DND-41 (cell line): ENCODE results near the gene CNTN5.

ENCODE experiments used
- CTCF ChIP-seq: IDR thresholded peaks from 2 replicates; pipeline ENCODE4 v1.5.1; 2012; ENCODE audit warnings: borderline replicate concordance, low read length, moderate library complexity, mild to moderate bottlenecking; ENCODE audit not compliant: poor library complexity, severe bottlenecking; ENCODE audit errors: extremely low read depth
- EZH2 ChIP-seq: IDR thresholded peaks from 3 replicates; pipeline ENCODE4 v1.6.1; 2012; ENCODE audit warnings: borderline replicate concordance, low read depth, mild to moderate bottlenecking, moderate library complexity, low read length, inconsistent platforms; ENCODE audit not compliant: severe bottlenecking

- no peak for TF ChIP-seq CTCF
- no peak for TF ChIP-seq EZH2
These were observed 484.6 kb downstream of the CNTN5 start for GRCh38 chr11:99505316-99505715.
